ENCODE measurements around the gene GCNT2. TPM values are rescaled to one million over a fixed set of nuclear protein-coding genes. Genes with fewer than 3 reads are reported as not detected.

The GCNT2 gene
- total RNA-seq, 1 donor from 2014 or later = 27.4 TPM

DNA sequence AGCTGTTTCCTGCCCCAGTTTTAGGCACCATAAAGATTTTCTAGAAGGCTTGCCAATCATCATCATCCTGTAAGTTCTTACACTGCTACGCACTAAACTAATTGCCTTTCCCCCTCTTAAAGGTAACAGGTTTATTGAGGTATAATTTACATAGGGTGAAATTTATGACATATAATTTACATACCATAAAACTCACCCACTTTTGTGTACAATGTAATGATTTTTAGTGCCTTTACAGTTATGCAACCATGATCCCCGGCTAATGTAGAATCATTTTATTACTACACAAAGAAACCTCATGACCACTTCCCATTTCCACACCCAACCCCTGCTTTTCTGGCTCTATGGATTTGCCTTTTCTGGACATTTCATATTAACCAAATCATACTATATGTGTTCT lies 21.1 kb downstream of the GCNT2 start:
- intact Hi-C loops (cut with DNase I) = no loop called here
- DNase-seq = no peak
- H3K4me1 ChIP-seq = no peaks in the 10 kb centered on the region
- H3K9me3 ChIP-seq = no peaks in the 10 kb centered on the region
- ATAC-seq = peak; percentile 28
- no peaks in the 10 kb centered on the region for H3K36me3 ChIP-seq
- TF ChIP-seq, protein P1, sequence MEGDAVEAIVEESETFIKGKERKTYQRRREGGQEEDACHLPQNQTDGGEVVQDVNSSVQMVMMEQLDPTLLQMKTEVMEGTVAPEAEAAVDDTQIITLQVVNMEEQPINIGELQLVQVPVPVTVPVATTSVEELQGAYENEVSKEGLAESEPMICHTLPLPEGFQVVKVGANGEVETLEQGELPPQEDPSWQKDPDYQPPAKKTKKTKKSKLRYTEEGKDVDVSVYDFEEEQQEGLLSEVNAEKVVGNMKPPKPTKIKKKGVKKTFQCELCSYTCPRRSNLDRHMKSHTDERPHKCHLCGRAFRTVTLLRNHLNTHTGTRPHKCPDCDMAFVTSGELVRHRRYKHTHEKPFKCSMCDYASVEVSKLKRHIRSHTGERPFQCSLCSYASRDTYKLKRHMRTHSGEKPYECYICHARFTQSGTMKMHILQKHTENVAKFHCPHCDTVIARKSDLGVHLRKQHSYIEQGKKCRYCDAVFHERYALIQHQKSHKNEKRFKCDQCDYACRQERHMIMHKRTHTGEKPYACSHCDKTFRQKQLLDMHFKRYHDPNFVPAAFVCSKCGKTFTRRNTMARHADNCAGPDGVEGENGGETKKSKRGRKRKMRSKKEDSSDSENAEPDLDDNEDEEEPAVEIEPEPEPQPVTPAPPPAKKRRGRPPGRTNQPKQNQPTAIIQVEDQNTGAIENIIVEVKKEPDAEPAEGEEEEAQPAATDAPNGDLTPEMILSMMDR (IDR thresholded peaks at IDR 0.05) = no peak
- H3K27ac ChIP-seq = no peak overlapping the region
- no peaks in the 10 kb centered on the region for H3K27me3 ChIP-seq
- H3K4me3 ChIP-seq = no peak overlapping the region

DNA sequence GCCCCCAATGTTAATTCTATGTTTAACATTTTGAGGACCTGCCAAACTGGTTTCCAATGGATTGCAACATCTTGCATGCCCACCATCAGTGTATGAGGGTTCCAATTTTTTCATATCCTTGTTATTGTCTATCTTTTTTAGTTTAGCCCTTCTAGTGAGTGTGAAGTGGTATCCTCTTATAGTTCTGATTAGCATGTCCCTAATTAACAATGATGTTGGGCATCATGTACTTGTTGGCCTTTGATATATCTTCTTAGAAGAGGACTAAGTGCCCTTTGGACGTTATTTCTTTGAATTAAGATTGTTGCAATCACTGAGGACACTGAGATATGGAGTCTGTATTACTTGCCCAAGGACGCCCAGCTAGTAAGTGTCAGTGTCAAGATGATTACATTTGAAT lies 22.3 kb downstream of the GCNT2 start:
- no peak overlapping the region for H3K27ac ChIP-seq
- no peak overlapping the region for H3K4me3 ChIP-seq
- ATAC-seq = no peak
- no peak for DNase-seq
- no peaks in the 10 kb centered on the region for H3K36me3 ChIP-seq
- H3K9me3 ChIP-seq = no peaks in the 10 kb centered on the region
- intact Hi-C loops (cut with DNase I) = no loop called here
- TF ChIP-seq, protein P1 (IDR thresholded peaks at IDR 0.05) = no peak
- H3K4me1 ChIP-seq = no peaks in the 10 kb centered on the region
- H3K27me3 ChIP-seq = no peaks in the 10 kb centered on the region

DNA sequence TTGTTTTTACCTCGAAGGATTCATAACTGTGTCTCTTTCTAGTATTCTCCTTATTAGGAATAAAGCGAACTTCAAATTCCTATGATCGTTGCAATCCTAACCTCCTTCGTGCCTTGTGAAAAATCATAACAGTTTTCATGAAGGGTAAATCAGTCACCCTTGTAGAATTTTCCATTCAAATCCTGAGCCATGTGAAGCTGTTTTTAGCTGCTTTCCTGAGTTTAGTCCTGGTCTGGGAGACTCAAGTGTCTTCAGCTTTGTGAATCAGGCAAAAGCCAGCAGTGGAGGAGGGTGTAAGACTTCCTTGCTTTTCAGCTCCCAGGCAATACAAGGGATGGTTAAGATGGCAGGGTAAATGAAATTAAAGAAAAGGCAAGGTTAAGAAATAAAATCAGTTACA lies 24.3 kb downstream of the GCNT2 start:
- ATAC-seq = no peak
- H3K4me1 ChIP-seq = no peaks in the 10 kb centered on the region
- H3K4me3 ChIP-seq = no peak overlapping the region

DNA sequence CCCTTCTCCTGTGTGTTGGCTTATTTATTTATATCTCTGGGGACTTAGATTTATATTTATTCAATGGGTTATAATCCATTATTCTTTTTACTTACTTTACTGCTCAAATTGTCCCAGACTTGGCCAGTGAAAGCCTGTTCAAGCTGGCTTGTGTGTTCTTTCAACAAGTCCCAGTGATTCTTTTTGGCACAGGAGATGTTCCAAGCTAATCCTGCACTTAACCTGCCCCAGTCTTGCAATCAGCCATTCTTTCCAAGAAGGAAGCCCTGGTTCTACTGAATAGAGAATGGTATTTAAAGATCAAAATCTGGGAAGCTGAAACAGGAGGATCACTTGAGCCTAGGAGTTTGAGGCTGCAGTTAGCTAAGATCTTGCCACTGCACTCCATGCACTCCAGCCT lies 26.7 kb downstream of the GCNT2 start:
- Histone ChIP-seq H3K4me3 (no peak overlapping the region), H3K36me3 (no peaks in the 10 kb centered on the region), H3K4me1 (no peaks in the 10 kb centered on the region), H3K27me3 (no peaks in the 10 kb centered on the region), H3K27ac (no peak overlapping the region), H3K9me3 (no peaks in the 10 kb centered on the region)
- TF ChIP-seq, protein P1 (IDR thresholded peaks at IDR 0.05) = no peak
- intact Hi-C loops (cut with DNase I) = no loop called here
- ATAC-seq = no peak
- no peak for DNase-seq

More for the DNA sequence above, 24.3 kb downstream of the GCNT2 start:
- Histone ChIP-seq H3K36me3 (no peaks in the 10 kb centered on the region), H3K27me3 (no peaks in the 10 kb centered on the region), H3K27ac (no peak overlapping the region), H3K9me3 (no peaks in the 10 kb centered on the region)
- TF ChIP-seq, protein P1 (IDR thresholded peaks at IDR 0.05) = no peak
- intact Hi-C loops (cut with DNase I) = no loop called here
- DNase-seq = no peak

DNA sequence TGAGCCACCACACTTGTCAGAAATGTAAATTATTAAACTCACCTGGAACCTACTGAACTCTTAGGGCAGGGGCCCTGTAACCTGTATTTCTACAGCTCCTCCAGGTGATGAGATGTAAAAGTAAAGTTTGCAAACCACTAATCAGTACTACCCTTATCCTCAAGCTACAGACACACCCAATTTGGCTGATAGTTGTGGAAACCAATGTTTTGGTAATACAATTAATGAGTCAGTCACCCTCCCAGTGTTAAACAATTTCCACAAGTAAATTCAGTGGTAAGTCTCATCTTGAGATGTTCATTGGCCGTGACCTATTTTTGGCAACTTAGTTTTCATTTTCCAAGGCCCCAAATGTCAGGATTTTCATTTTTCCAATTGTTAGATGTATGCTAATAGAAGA lies 29.6 kb downstream of the GCNT2 start:
- intact Hi-C loops (cut with DNase I) = no loop called here

More for the DNA sequence above, 29.6 kb downstream of the GCNT2 start:
- H3K36me3 ChIP-seq = no peaks in the 10 kb centered on the region
- H3K9me3 ChIP-seq = no peaks in the 10 kb centered on the region
- no peak for DNase-seq
- H3K27ac ChIP-seq = no peak overlapping the region
- no peak overlapping the region for H3K4me3 ChIP-seq
- no peaks in the 10 kb centered on the region for H3K4me1 ChIP-seq
- TF ChIP-seq, protein P1 (IDR thresholded peaks at IDR 0.05) = no peak
- H3K27me3 ChIP-seq = no peaks in the 10 kb centered on the region
- no peak for ATAC-seq

Measured in upper lobe of right lung (tissue), 1 donor.